GM19240 (cell line): ENCODE results near the gene CACNA1E.

Experiments used
- DNase-seq: peaks from one replicate; pipeline ENCODE4 v3.0.0; 2011; ENCODE audit warnings: low spot score; ENCODE audit not compliant: insufficient read length

Gene CACNA1E

DNA sequence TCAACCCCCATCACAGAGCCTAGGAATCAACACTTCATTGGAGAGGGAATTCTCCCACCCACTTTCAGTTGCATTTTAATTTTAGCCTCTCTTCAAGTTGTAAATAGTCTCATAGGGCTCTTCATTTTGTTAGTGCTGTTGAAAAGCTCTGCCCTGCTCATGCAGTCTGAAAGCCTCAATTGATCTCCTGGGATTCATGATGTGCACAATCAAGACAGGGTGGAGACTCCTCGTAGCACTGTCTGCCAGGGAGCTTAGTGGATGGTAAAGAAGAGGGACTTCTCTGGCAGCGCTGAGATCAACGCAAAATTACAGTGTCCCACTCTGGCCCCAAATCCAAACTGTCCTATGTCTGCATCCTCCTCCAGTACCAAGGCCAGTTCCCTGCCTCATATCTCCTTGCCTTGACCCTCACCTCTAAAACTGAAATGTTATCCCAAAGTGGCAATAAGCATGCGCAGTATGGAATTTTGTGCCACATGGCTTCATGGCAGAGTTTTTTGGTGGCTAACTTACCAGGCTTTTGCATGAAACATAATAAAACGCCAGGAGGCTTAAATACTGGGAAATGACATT, 282.2 kb downstream of the CACNA1E start:
- DNase-seq = no peak

- no peak for DNase-seq
These were observed 283.8 kb downstream of the CACNA1E start for GRCh38 chr1:181767001-181767708.

DNA sequence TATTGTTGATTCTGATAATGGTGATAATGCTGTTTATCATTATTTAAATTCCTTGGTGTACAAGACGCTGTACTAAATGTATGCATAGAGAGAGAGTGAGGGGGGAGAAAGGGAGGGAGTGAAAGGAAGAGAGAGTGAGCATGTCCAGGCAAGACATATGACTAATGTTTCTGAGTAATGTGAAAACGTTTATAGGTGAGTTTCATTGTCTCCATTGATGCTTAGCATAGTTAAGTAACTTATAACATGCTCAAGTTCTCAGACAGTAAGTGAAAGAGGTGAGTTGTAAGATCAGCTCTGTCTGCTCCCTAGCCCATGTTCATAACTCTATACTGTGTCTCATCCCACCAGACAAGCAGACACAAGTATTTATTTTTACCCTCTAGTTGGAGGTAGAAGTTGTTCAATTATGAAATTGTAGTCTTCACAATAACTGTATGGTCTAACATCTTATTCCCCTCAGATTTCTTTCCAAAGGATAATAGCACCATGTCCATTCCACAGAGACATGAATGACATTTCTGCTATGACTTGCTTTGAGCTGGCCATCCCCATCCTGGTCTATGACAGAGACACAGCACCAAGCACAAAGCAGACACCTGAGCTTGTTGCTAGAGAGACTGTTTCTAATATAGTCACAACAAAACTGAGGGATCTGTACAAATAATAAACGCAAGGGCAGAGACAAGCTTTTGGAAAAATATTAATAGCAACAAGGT, 285.1 kb downstream of the CACNA1E start:
- DNase-seq = no peak

GRCh38 chr1:181768930-181769280, 285.6 kb downstream of the CACNA1E start:
- no peak for DNase-seq

DNA sequence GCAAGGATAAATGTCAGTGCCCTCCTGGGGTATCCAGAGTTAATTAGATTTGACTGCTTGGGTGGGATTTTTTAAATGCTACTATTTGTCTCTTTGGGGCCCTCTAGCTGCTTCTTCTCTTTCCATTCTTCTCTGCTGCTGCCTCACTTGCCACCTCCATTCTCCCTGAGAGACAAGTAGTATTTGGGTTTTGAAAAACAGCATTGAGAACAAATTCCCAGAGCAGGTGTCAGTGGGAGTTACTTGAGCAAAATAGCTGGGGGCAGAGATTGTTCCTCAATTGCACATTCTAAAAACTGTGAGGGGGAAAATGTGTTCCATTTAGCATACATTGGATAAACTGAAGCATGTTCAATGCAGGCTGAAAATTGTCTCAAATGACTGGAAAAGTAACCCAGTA, 286.5 kb downstream of the CACNA1E start:
- DNase-seq = no peak

GRCh38 chr1:181772714-181773113, 289.4 kb downstream of the CACNA1E start:
- DNase-seq = no peak

GRCh38 chr1:181776044-181776443, 292.7 kb downstream of the CACNA1E start:
- no peak for DNase-seq

- DNase-seq = no peak
These were observed 294.0 kb downstream of the CACNA1E start for GRCh38 chr1:181777286-181777685.

GRCh38 chr1:181777812-181778211, 294.5 kb downstream of the CACNA1E start:
- DNase-seq = no peak

DNA sequence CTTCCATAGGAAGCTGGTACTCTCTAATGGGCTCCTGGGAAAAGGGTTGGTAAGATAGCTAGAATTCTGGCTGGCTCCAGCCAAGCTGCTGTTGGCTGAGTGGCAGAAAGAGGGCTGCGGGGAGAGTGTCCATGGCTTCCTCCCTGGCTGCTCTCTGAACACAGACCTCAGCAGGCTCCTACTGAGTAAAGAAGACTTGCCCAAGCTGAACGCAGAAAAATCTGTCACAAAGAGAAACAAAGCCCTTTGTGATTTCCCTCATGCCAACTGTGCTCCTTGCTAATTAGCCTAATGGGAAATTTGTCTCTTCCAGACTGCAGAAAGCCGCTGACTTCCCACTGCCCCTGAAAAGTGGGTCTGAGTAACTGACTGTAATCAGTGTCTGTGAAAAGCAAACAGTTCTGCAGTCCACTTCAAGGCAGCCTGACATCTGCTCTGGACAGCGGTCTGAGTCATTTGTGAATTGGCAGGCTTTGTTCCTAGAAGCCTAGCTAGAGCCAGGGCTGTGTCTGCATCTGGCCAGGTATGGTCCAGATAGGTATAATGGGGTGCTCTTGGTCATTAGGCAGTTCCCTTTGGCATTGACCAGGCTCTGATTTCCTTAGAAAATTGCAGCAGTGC, 295.4 kb downstream of the CACNA1E start:
- DNase-seq = no peak

- DNase-seq = no peak
These were observed 296.0 kb downstream of the CACNA1E start for GRCh38 chr1:181779343-181779742.

GRCh38 chr1:181783208-181783607, 299.9 kb downstream of the CACNA1E start:
- no peak for DNase-seq

DNA sequence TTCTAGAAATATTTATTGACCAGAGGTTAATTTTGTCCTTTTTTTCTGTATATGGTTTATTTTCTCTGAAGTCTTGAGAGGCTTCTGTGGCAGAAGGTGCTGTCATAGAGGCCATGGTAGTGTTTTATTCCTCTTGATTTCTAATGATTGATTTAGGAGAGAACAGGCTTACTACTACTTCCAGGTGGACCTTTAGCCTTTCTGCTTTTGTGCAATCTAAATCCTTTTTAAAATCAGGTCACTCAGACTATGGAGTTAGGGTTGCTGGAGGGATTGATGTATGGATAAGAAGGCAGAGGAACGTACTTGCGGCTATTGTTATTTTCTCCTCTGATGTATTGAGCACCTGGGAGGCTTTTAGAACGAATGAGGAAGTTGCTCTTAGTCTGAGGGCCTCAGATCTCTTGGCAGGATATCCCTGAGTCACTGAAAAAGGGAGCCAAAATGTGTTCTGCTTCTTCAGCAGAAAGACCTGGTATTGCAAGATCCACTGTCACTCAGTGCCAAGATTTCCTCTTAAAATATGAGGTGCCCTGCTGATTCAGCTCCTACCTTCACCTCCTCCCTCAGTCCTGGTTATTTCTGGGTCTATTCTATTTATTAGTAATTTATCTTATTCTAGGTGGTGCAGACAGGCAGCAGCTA, 300.8 kb downstream of the CACNA1E start:
- DNase-seq = no peak

GRCh38 chr1:181789395-181789794, 306.1 kb downstream of the CACNA1E start:
- no peak for DNase-seq

DNA sequence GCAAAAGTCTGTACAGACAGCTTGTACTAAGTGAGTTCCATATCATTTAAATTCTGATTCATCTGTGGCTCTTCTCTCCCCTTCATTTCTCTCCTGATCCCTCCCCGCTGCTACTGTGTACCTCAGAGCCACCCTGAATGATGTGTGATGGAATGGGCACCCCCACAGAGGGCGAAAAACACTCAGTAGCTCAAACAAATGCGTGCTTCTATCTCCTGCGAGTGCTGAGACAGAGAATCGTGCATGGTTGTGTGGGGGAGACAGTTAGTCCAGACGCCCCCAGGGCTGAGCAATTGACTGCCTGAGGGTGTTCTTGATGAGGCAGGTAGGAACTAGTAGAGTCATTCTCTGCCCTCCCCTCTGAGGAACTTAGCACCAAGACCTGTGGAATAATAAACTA, 308.4 kb downstream of the CACNA1E start:
- DNase-seq = no peak

GRCh38 chr1:181793831-181794230, 310.5 kb downstream of the CACNA1E start:
- DNase-seq = no peak

DNA sequence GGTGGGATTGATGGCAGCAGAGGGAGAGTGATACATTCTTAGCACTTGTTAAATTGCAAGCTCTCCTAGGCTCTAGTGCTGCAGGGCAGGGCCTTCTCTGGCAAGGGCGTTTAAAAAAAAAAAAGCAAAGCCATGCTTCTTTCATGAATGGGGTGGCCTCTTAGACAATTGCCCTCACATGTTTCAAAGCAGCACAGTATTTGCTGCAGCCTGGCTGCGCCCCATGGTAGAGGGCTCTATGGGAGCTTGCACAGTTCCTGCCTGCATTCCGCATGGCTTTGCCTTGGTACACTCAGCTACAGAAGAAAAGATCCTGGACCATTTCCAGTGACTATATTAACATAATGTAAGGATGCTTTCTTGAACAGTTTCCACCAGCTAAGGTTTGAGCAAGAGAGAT, 311.0 kb downstream of the CACNA1E start:
- no peak for DNase-seq

DNA sequence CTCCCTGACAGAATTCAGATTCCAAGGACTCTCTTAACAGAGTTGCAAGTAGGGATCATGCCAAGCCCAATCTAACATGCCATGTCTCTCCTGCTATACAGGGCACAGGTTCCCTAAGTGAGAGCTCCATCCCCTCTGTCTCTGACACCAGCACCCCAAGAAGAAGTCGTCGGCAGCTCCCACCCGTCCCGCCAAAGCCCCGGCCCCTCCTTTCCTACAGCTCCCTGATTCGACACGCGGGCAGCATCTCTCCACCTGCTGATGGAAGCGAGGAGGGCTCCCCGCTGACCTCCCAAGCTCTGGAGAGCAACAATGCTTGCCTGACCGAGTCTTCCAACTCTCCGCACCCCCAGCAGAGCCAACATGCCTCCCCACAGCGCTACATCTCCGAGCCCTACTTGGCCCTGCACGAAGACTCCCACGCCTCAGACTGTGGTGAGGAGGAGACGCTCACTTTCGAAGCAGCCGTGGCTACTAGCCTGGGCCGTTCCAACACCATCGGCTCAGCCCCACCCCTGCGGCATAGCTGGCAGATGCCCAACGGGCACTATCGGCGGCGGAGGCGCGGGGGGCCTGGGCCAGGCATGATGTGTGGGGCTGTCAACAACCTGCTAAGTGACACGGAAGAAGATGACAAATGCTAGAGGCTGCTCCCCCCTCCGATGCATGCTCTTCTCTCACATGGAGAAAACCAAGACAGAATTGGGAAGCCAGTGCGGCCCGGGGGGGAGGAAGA, 315.0 kb downstream of the CACNA1E start:
- no peak for DNase-seq

DNA sequence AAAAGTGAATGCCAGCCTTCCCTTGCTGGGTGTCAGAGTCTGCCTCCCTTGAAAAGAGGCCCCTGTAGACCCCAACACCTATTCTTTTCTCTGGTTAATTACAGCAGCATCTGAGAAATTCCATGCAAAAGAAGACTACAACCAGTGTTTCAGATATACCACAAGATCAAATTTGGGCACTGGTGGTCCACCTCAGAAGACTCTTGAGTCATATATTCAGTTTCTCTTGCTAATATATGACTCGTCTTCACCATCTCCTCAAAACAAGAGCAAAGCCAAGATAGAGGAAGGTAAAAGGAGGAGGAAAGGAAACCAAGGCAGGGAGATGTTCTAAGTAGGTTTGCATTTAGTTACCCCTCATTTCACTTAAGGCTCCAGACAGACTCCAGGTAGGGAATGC, 318.3 kb downstream of the CACNA1E start:
- DNase-seq = no peak

- no peak for DNase-seq
These were observed 319.1 kb downstream of the CACNA1E start for GRCh38 chr1:181802466-181802865.

DNA sequence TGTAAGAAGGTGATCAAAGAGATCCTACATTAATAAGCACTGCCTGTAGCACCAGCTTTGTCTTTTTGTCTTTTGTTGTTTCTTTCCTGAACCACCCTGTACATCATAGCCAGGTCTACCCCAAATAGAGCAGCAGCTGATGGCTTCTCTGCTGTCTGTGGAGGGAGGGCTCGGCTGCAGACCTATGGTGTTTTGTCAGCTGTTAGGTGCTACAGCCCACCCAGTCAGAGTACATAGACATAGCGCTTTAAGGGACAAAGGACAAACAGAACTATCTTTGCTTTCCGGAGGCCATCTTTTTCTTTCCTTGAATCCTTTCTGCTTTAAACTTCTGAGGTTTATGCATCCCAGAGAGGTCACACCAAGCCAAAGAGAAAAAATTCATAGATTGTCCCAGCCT, 320.1 kb downstream of the CACNA1E start:
- no peak for DNase-seq
